Measurements from ENCODE around the gene SUCLA2. TPM values are rescaled to one million over a fixed set of nuclear protein-coding genes. Genes with fewer than 3 reads are reported as not detected.
"Not testable (repeated sequence)": the region's sequence is repeated elsewhere in the genome, so short reads cannot be mapped to it uniquely, and the experiment has no call there.

SUCLA2 gene
- total RNA-seq, 1 donor from 2014 or later: 56.9 TPM

DNA sequence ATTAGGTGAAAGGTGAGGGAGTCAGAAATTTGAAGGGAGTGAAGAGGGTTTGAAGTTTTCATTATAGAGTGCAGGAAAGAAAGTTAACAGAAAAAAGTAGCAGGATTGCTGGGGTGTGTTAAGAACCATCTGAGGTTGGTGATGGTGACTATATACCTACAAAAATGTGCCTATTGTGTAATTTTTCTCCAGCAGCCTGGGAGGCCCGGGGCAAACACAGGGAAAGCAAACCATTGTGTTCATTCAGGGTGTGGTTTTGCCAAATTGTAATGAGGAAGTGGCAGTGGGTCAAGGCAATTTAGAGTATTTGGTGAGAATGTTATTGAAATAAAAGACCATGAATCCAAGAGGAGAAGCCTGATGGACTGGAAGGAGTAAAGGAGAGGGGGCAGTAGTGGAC lies 8.2 kb upstream of the SUCLA2 start:
- DNase-seq (ENCODE audit: low spot score, unreplicated experiment): no peak
- H3K27me3 Mint-ChIP-seq: no peaks in the 10 kb centered on the region
- no peak overlapping the region for H3K4me3 Mint-ChIP-seq (ENCODE audit: low read depth)
- TF ChIP-seq, protein P1, sequence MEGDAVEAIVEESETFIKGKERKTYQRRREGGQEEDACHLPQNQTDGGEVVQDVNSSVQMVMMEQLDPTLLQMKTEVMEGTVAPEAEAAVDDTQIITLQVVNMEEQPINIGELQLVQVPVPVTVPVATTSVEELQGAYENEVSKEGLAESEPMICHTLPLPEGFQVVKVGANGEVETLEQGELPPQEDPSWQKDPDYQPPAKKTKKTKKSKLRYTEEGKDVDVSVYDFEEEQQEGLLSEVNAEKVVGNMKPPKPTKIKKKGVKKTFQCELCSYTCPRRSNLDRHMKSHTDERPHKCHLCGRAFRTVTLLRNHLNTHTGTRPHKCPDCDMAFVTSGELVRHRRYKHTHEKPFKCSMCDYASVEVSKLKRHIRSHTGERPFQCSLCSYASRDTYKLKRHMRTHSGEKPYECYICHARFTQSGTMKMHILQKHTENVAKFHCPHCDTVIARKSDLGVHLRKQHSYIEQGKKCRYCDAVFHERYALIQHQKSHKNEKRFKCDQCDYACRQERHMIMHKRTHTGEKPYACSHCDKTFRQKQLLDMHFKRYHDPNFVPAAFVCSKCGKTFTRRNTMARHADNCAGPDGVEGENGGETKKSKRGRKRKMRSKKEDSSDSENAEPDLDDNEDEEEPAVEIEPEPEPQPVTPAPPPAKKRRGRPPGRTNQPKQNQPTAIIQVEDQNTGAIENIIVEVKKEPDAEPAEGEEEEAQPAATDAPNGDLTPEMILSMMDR (IDR thresholded peaks at IDR 0.05; ENCODE audit: unreplicated experiment): no peak
- H3K9me3 Mint-ChIP-seq (ENCODE audit: low read depth): no peaks in the 10 kb centered on the region
- peak overlapping the region; percentile 43 for H3K27ac Mint-ChIP-seq
- H3K36me3 Mint-ChIP-seq (ENCODE audit: insufficient read depth): no peaks in the 10 kb centered on the region
- peaks cover 12% of the 10 kb centered on the region for H3K4me1 Mint-ChIP-seq (ENCODE audit: low read depth)

DNA sequence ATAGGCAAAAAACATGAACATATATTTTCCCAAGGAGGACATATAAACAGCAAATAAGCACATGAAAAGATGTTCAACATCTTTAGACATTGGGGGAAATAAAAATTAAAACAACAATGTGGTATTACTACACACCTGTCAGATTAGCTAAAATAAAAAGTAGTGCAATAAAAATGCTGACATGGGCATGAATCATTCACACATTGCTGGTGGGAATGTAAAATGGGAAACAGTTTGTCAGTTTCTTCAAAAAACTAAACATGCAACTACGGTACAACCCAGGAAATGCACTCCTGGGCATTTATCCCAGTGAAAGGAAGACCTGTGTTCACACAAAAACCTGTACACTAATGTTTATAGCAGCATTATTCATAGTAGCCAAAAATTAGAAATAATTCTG lies 5.3 kb upstream of the SUCLA2 start:
- no peaks in the 10 kb centered on the region for H3K27me3 Mint-ChIP-seq
- peaks cover 24% of the 10 kb centered on the region for H3K4me1 Mint-ChIP-seq (ENCODE audit: low read depth)
- H3K27ac Mint-ChIP-seq: no peak overlapping the region
- DNase-seq (ENCODE audit: low spot score, unreplicated experiment): no peak
- no peaks in the 10 kb centered on the region for H3K36me3 Mint-ChIP-seq (ENCODE audit: insufficient read depth)
- no peaks in the 10 kb centered on the region for H3K9me3 Mint-ChIP-seq (ENCODE audit: low read depth)
- H3K4me3 Mint-ChIP-seq (ENCODE audit: low read depth): no peak overlapping the region
- TF ChIP-seq, protein P1 (IDR thresholded peaks at IDR 0.05; ENCODE audit: unreplicated experiment): no peak

DNA sequence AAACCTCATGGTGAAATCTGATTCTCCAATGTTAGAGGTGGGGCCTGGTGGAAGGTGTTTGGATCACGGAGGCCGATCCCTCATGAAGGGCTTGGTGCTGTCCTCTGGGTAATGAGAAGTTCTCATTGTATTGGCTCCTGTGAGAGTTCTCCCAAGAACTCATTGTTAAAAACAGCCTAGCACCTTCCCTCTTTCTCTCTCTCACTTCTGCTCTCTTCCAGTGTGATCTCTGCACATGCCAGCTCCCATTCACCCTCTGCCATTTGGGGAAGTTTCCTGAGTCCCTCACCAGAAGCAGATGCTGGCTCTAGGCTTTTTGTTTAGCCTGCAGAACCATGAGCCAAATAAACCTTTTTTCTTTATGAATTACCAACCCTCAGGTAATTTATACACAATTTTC lies 3.1 kb upstream of the SUCLA2 start:
- Mint-ChIP-seq H3K9me3 (ENCODE audit: low read depth) (no peaks in the 10 kb centered on the region), H3K4me1 (ENCODE audit: low read depth) (peaks cover 32% of the 10 kb centered on the region), H3K27ac (peak overlapping the region; percentile 80), H3K36me3 (ENCODE audit: insufficient read depth) (no peaks in the 10 kb centered on the region), H3K27me3 (no peaks in the 10 kb centered on the region), H3K4me3 (ENCODE audit: low read depth) (no peak overlapping the region)
- TF ChIP-seq, protein P1 (IDR thresholded peaks at IDR 0.05; ENCODE audit: unreplicated experiment): no peak
- no peak for DNase-seq (ENCODE audit: low spot score, unreplicated experiment)

DNA sequence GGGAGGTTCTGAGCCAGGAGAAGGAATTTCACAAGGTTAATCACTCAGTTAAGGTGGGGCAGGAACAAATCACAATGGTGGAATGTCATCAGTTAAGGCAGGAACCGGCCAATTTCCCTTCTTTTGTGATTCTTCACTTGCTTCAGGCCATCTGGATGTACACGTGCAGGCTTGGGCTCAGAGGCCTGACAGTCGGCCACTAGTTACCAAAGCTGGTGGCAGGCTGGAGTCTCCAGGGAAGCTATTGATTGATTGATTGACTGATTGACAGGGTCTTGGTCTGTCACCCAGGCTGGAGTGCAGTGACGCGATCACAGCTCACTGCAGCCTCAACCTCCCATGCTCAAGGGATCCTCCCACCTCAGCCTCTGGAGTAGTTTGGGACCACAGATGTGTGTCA lies 926 bp upstream of the SUCLA2 start:
- peaks cover 32% of the 10 kb centered on the region for H3K4me1 Mint-ChIP-seq (ENCODE audit: low read depth)
- peak overlapping the region; percentile 91 for H3K27ac Mint-ChIP-seq
- H3K27me3 Mint-ChIP-seq; DNase-seq (ENCODE audit: low spot score, unreplicated experiment); H3K36me3 Mint-ChIP-seq (ENCODE audit: insufficient read depth); H3K9me3 Mint-ChIP-seq (ENCODE audit: low read depth): not testable (repeated sequence)
- peak overlapping the region; percentile 96 for H3K4me3 Mint-ChIP-seq (ENCODE audit: low read depth)

DNA sequence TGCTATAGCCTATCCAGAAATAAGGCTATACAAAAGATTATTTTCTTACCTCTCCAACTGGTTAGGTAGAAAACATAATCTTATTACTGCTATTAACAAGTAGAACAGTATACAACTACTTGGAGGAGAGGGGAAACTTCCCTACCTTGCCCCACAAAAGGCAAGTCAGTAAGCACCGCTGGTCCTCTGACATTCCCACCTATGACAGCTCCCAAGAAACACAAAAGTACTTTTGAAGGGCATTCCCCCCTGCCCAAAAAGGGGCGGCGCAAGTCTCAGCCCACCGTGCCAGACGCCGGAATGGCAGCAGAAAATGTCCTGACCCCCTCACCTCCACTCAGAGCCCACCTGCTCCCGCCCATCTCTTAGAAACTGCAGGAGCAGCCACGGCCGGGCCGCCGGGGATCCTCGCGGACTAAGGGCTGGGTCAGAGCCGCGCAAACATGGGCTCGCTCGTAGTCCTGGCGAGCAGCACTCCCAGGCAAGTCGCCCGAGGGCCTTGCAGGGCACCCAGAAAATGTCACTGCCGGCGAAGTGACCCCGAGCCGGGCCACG lies 437 bp downstream of the SUCLA2 start:
- Mint-ChIP-seq H3K4me3 (ENCODE audit: low read depth) (peak overlapping the region; percentile 96), H3K27me3 (no peaks in the 10 kb centered on the region), H3K27ac (peak overlapping the region; percentile 96), H3K4me1 (ENCODE audit: low read depth) (peaks cover 32% of the 10 kb centered on the region), H3K9me3 (ENCODE audit: low read depth) (no peaks in the 10 kb centered on the region), H3K36me3 (ENCODE audit: insufficient read depth) (peaks cover 4% of the 10 kb centered on the region)
- no peak for DNase-seq (ENCODE audit: low spot score, unreplicated experiment)
- TF ChIP-seq, protein P1 (IDR thresholded peaks at IDR 0.05; ENCODE audit: unreplicated experiment): no peak

DNA sequence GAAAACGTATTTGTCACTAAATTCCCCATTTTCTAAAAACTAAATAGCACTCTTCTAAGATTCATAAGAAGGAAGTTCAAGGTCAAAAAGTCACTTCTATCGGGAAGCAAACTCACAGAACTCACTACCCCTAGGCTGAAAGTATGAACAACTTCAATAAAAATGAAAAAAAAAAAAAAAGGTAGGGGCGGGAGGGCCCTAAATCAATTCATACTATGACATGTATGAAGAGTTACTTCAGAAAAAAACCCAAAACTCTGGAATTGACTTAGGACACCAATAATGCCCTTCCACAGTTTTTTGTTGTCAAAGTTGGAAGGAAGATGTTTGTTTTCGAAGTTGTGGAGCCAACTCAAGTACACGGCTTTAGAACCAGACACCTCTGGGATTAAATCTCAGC lies 1.1 kb downstream of the SUCLA2 start:
- Mint-ChIP-seq H3K9me3 (ENCODE audit: low read depth) (no peaks in the 10 kb centered on the region), H3K27me3 (no peaks in the 10 kb centered on the region), H3K27ac (peak overlapping the region; percentile 96), H3K36me3 (ENCODE audit: insufficient read depth) (peaks cover 4% of the 10 kb centered on the region), H3K4me1 (ENCODE audit: low read depth) (peaks cover 30% of the 10 kb centered on the region), H3K4me3 (ENCODE audit: low read depth) (peak overlapping the region; percentile 96)
- DNase-seq (ENCODE audit: low spot score, unreplicated experiment): no peak
- TF ChIP-seq, protein P1 (IDR thresholded peaks at IDR 0.05; ENCODE audit: unreplicated experiment): no peak

All from progenitor cell of endocrine pancreas (in vitro differentiated cells).